Heart left ventricle (tissue), 16 donors: ENCODE results near the gene PRR19. TPM values are rescaled to one million over a fixed set of nuclear protein-coding genes. Genes with fewer than 3 reads are reported as not detected.
"Not testable (repeated sequence)": the region's sequence is repeated elsewhere in the genome, so short reads cannot be mapped to it uniquely, and the experiment has no call there.

Source experiments
- ATAC-seq, 4 donors: fragments of 200-7000 bp; cut with Tn5 transposase; one replicate each; pipeline ENCODE4 v1.9.1; 2020 to 2022; ENCODE audit warnings: moderate library complexity in 4 of 4, mild to moderate bottlenecking in 3 of 4, moderate number of reproducible peaks in 1 of 4
- DNase-seq, 5 donors: peaks; one replicate each; pipeline ENCODE4 v3.0.0-alpha.2; 2020
- H3K27ac ChIP-seq, 12 donors: fragments of 200-600 bp; sonication (generic) in 4 of 12; one replicate each; pipeline versions ENCODE4 v1.5.0 to v1.8.0; 2016 to 2022; ENCODE audit warnings: mild to moderate bottlenecking in 2 of 12
- H3K27me3 ChIP-seq, 9 donors: fragments of 200-600 bp; sonication (generic) in 2 of 9; one replicate each; pipeline versions ENCODE4 v1.5.1 to v1.8.0; 2016 to 2022; ENCODE audit warnings: mild to moderate bottlenecking in 3 of 9
- H3K36me3 ChIP-seq, 9 donors: fragments of 200-600 bp; sonication (generic) in 2 of 9; one replicate each; pipeline versions ENCODE4 v1.5.0 to v1.8.0; 2018 to 2022; ENCODE audit warnings: mild to moderate bottlenecking in 2 of 9
- H3K4me1 ChIP-seq, 12 donors: fragments of 200-600 bp; sonication (generic) in 4 of 12; one replicate each; pipeline versions ENCODE4 v1.5.0 to v1.8.0; 2016 to 2022; ENCODE audit warnings: mild to moderate bottlenecking in 3 of 12
- H3K4me3 ChIP-seq, 12 donors: fragments of 200-600 bp; sonication (generic) in 4 of 12; one replicate each; pipeline versions ENCODE4 v1.5.0 to v1.8.0; 2017 to 2022; ENCODE audit warnings: mild to moderate bottlenecking in 9 of 12, moderate library complexity in 4 of 12
- H3K9me3 ChIP-seq, 12 donors: fragments of 200-600 bp; sonication (generic) in 4 of 12; one replicate each; pipeline versions ENCODE4 v1.5.0 to v1.8.0; 2016 to 2022; ENCODE audit warnings: mild to moderate bottlenecking in 1 of 12
- POLR2A ChIP-seq, 2 donors: fragments of 450-650 bp; IDR thresholded peaks; one replicate each; pipeline ENCODE4 v1.6.1; 2017; ENCODE audit warnings: antibody characterized with exemption in 2 of 2, mild to moderate bottlenecking in 2 of 2, moderate library complexity in 2 of 2
- WGBS, 4 donors: extraction: QIAGEN DNeasy Blood & Tissue Kit in 2 of 4; methylation state at CpG; one replicate each; pipeline versions ENCODE4 v1.1.5 to v1.1.7; 2013 to 2018; 5-methylcytosine and 5-hydroxymethylcytosine counted together
- intact Hi-C, 10 donors: fragments of 100-400 bp; cut with DNase I; formaldehyde crosslinking; loops; one replicate each; pipeline versions ENCODE4 v1.11.1 to v1.14.2; 2022
- polyA plus RNA-seq, 2 donors: library from polyadenylated mRNA; stranded (reverse); fragments of 200-250 nt; gene quantifications; one replicate each; pipeline ENCODE4 v1.2.3, GENCODE V29; 2013
- total RNA-seq, 9 donors: library from RNA; depleted of rRNA in 2 of 9; stranded (reverse); fragments of >200 nt in 2 of 9; fragmentation: NEBNext Ultra II Directional in 3 of 9; extraction: Animal tissue kit (Norgen Biotek cat#: 25700) in 3 of 9; gene quantifications; one replicate each; pipeline versions ENCODE4 v1.1.0 to v1.2.4, GENCODE V29; 2016 to 2023
- TF ChIP-seq, protein P1 (sequence below), 12 donors: fragments of 200-600 bp; sonication (generic) in 4 of 12; IDR thresholded peaks; one replicate each; pipeline versions ENCODE4 v1.5.0 to v1.8.0; 2018 to 2022; ENCODE audit warnings: antibody characterized with exemption in 12 of 12, mild to moderate bottlenecking in 5 of 12
- donor health status: ischemic (EF 13 %, LVEDD 7.1; RV severe dilation, severe dysfunction).
- donor health status: healthy with polysubstance abuse.
- donor health status: DM: no; HTN: yes; CAD: no.
- donor health status: DM: no; HTN: no; CAD: no.
- donor health status: ischemic (EF 25% LVEDD 6.9; RV normal size, moderate dysfunction).
- donor health status: ischemic (EF 25% LVEDD 5.7; RV mildly dilated, moderate dysfunction).
- donor health status: healthy.
- donor health status: DM: yes; HTN: yes; CAD: no.
- donor health status: ischemic (EF 35%, LVEDD 5.7; RV mildly dilated, moderate dysfunction).
- donor health status: nonischemic (EF 11% LVEDD 7.7; RV severe dilation, severe dysfunction).
- donor health status: DM: yes; HTN: yes; CAD: no.
- donor health status: PGD.
- donor health status: ischemic (EF 29% LVEDD 5.4; RV normal size, mild dysfunction).
- donor health status: nonischemic (EF 23%, LVEDD 6.1; RV moderate dilation, normal function).

Gene PRR19
- total and polyA plus RNA-seq, 11 donors: 0.16 to 0.53 (median 0.28) TPM; not detected in 7

GRCh38 chr19:42330241-42330711 is 28.3 kb downstream of the PRR19 start:
- peaks cover 0 to 9% (median under 1%) of the 10 kb centered on the region in 9 donors for H3K36me3 ChIP-seq
- ATAC-seq: no peak
- H3K4me3 ChIP-seq: no peak overlapping the region
- WGBS, 4 donors: 52 to 72% (median 60%) methylated on average over 2 of the region's 2 CpGs
- peaks cover 2 to 42% (median 15%) of the 10 kb centered on the region in 12 donors for H3K4me1 ChIP-seq
- TF ChIP-seq POLR2A (IDR thresholded peaks at IDR 0.05): no peak
- TF ChIP-seq, protein P1, sequence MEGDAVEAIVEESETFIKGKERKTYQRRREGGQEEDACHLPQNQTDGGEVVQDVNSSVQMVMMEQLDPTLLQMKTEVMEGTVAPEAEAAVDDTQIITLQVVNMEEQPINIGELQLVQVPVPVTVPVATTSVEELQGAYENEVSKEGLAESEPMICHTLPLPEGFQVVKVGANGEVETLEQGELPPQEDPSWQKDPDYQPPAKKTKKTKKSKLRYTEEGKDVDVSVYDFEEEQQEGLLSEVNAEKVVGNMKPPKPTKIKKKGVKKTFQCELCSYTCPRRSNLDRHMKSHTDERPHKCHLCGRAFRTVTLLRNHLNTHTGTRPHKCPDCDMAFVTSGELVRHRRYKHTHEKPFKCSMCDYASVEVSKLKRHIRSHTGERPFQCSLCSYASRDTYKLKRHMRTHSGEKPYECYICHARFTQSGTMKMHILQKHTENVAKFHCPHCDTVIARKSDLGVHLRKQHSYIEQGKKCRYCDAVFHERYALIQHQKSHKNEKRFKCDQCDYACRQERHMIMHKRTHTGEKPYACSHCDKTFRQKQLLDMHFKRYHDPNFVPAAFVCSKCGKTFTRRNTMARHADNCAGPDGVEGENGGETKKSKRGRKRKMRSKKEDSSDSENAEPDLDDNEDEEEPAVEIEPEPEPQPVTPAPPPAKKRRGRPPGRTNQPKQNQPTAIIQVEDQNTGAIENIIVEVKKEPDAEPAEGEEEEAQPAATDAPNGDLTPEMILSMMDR (IDR thresholded peaks at IDR 0.05): no peak
- H3K9me3 ChIP-seq: no peaks in the 10 kb centered on the region
- DNase-seq: no peak
- H3K27me3 ChIP-seq: no peaks in the 10 kb centered on the region
- H3K27ac ChIP-seq: no peak overlapping the region
- intact Hi-C loops: no loop called here

DNA sequence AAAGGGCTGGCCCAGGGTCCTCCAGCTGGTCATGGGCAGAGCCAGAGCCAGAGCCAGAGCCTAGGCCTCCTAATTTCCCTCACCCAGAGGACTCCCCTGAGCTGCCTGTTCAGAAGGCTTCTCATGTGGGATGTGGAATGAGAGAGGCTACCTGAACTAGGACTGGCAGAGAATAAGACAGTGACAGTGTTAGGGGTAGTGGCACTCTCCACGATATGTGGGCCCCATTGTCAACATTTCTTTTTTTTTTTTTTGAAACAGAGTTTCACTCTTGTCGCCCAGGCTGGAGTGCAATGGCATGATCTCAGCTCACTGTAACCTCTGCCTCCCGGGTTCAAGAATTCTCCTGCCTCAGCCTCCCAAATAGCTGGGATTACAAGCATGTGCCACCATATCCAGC is 29.4 kb downstream of the PRR19 start:
- DNase-seq, ATAC-seq, H3K9me3 ChIP-seq, H3K4me3 ChIP-seq, intact Hi-C loops, H3K27me3 ChIP-seq: not testable (repeated sequence)
- peaks cover 0 to 19% (median 5%) of the 10 kb centered on the region in 9 donors for H3K36me3 ChIP-seq
- peaks cover 0 to 37% (median 13%) of the 10 kb centered on the region in 12 donors for H3K4me1 ChIP-seq
- H3K27ac ChIP-seq: peak overlapping the region in 1 of 12 donors; percentile 19
- WGBS, 4 donors: 86 to 89% (median 87%) methylated on average over 3 of the region's 3 CpGs

GRCh38 chr19:42332059-42332458 is 30.1 kb downstream of the PRR19 start:
- DNase-seq: peak in 1 of 5 donors; percentile 62
- Histone ChIP-seq H3K27me3 (no peaks in the 10 kb centered on the region), H3K4me1 (peaks cover 0 to 30% (median 6%) of the 10 kb centered on the region in 12 donors), H3K9me3 (no peaks in the 10 kb centered on the region), H3K27ac (peak overlapping the region in 1 of 12 donors; percentile 19), H3K4me3 (no peak overlapping the region), H3K36me3 (peaks cover 0 to 27% (median 12%) of the 10 kb centered on the region in 9 donors)
- no peak for TF ChIP-seq POLR2A (IDR thresholded peaks at IDR 0.05)
- TF ChIP-seq, protein P1 (IDR thresholded peaks at IDR 0.05): no peak
- ATAC-seq: peak in 2 of 4 donors; percentile 27 to 43
- intact Hi-C loops: no loop called here
- WGBS, 4 donors: 72 to 81% (median 76%) methylated on average over 6 of the region's 6 CpGs

DNA sequence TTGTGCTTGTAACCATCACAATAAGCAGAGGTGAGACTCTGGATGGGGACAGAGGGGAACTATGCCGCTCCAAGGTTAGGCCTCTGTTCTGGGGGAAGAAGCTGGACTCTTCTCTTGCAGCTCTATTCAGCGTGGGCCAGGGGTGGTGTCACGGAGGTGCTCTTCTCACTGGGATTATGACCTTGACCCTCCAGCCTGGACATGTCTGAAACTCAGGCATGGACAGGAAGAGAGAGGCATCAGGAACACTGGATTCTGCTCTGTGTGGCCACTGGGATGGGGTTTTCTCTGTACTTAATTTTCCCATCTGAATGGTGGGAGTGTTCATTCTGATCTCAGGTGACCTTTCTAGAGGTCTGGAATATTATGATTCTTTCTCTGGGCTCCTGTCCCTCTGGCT is 31.1 kb downstream of the PRR19 start:
- TF ChIP-seq, protein P1 (IDR thresholded peaks at IDR 0.05): no peak
- no peak for TF ChIP-seq POLR2A (IDR thresholded peaks at IDR 0.05)
- no peak overlapping the region for H3K27ac ChIP-seq
- ATAC-seq (no peak), DNase-seq (peak in 1 of 5 donors; percentile 10)
- H3K4me3 ChIP-seq: no peak overlapping the region
- 83 to 96% (median 91%) methylated on average over 3 of the region's 3 CpGs for WGBS, 4 donors
- intact Hi-C loops: no loop called here
- H3K36me3 ChIP-seq: peaks cover 0 to 34% (median 19%) of the 10 kb centered on the region in 9 donors
- no peaks in the 10 kb centered on the region for H3K27me3 ChIP-seq
- no peaks in the 10 kb centered on the region for H3K9me3 ChIP-seq
- H3K4me1 ChIP-seq: peaks cover 0 to 20% (median 0%) of the 10 kb centered on the region in 12 donors
